ENCODE results near the gene REEP5. TPM values are rescaled to one million over a fixed set of nuclear protein-coding genes. Genes with fewer than 3 reads are reported as not detected.
A peak's percentile ranks its signal among the peaks of the same experiment; 100 is the strongest.

Gene REEP5
- total and polyA plus RNA-seq, 4 experiments from 2014 or later: 55.6 to 117 (median 87.0) TPM

- peak overlapping the region; percentile 89 to 98 (median 93) for H3K4me3 Mint-ChIP-seq
- intact Hi-C loops (cut with micrococcal nuclease): loop anchor here (2.0 to 5.0 kb wide), 3 partner anchors 34 to 591 kb away; partner anchors contain the start of gene YTHDC2
- H3K27ac Mint-ChIP-seq: peak overlapping the region; percentile 71 to 92 (median 86)
- POLR2A ChIA-PET (ENCODE audit: partially characterized antibody): interaction anchor here (0.6 to 6.2 kb wide), 24 partner anchors 9 to 760 kb away, joined by 3 to 53 read pairs (median 6); partner anchors contain the start of genes DCP2, SRP19 and YTHDC2
- Histone ChIP-seq H3K27me3 (ENCODE audit: insufficient read depth, low read length) (no peaks in the 10 kb centered on the region), H3K36me3 (ENCODE audit: insufficient read depth, low read length) (peaks cover 6% of the 10 kb centered on the region), H3K9me3 (ENCODE audit: control insufficient read depth in 1 of 2, low read length in 2 of 2) (no peaks in the 10 kb centered on the region), H3K4me3 (ENCODE audit: low read length in 2 of 2) (peak overlapping the region; percentile 53 to 78), H3K4me1 (ENCODE audit: insufficient read depth, low read length) (peaks cover 71% of the 10 kb centered on the region), H3K27ac (ENCODE audit: low read depth, low read length) (peak overlapping the region; percentile 84)
- H3K4me1 Mint-ChIP-seq: peaks cover 56 to 81% (median 64%) of the 10 kb centered on the region in 4 donors
- peak; percentile 43 to 67 (median 46) for DNase-seq
- peaks cover 22 to 41% of the 10 kb centered on the region in 2 donors for H3K36me3 Mint-ChIP-seq
- no peaks in the 10 kb centered on the region for H3K9me3 Mint-ChIP-seq
- CTCF ChIA-PET (ENCODE audit: partially characterized antibody): interaction anchor here (0.8 to 8.1 kb wide), 25 partner anchors 9 to 164 kb away, joined by 3 to 76 read pairs (median 4); partner anchors contain the start of genes DCP2 and SRP19
- H3K27me3 Mint-ChIP-seq: no peaks in the 10 kb centered on the region
Measured at GRCh38 chr5:112921026-112921832, 798 bp downstream of the REEP5 start.

- H3K27me3 Mint-ChIP-seq: no peaks in the 10 kb centered on the region
- H3K4me1 Mint-ChIP-seq: peaks cover 64 to 93% (median 74%) of the 10 kb centered on the region in 4 donors
- no peak for DNase-seq
- H3K4me3 ChIP-seq (ENCODE audit: low read length in 2 of 2): no peak overlapping the region
- H3K4me3 Mint-ChIP-seq: peak overlapping the region in 7 of 8 donors; percentile 56 to 98 (median 93)
- no peaks in the 10 kb centered on the region for H3K9me3 Mint-ChIP-seq
- POLR2A ChIA-PET (ENCODE audit: partially characterized antibody): interaction anchor here (1.5 to 6.2 kb wide), 7 partner anchors 10 to 59 kb away, joined by 5 to 53 read pairs (median 8); partner anchors contain the start of genes DCP2 and SRP19
- H3K27me3 ChIP-seq (ENCODE audit: insufficient read depth, low read length): no peaks in the 10 kb centered on the region
- peaks cover 7% of the 10 kb centered on the region for H3K36me3 ChIP-seq (ENCODE audit: insufficient read depth, low read length)
- H3K27ac ChIP-seq (ENCODE audit: low read depth, low read length): no peak overlapping the region
- intact Hi-C loops (cut with micrococcal nuclease): loop anchor here (2.0 to 5.0 kb wide), 3 partner anchors 33 to 592 kb away; partner anchors contain the start of gene YTHDC2
- CTCF ChIA-PET (ENCODE audit: partially characterized antibody): interaction anchor here (0.7 to 8.1 kb wide), 17 partner anchors 8 to 368 kb away, joined by 3 to 76 read pairs (median 3); partner anchors contain the start of gene SRP19
- H3K27ac Mint-ChIP-seq: peak overlapping the region in 6 of 7 donors; percentile 5 to 83 (median 49)
- H3K4me1 ChIP-seq (ENCODE audit: insufficient read depth, low read length): peaks cover 84% of the 10 kb centered on the region
- no peaks in the 10 kb centered on the region for H3K9me3 ChIP-seq (ENCODE audit: control insufficient read depth in 1 of 2, low read length in 2 of 2)
- peaks cover 30 to 50% of the 10 kb centered on the region in 2 donors for H3K36me3 Mint-ChIP-seq
Measured at GRCh38 chr5:112919972-112920371, 2.1 kb downstream of the REEP5 start.

- Histone ChIP-seq H3K27me3 (ENCODE audit: insufficient read depth, low read length) (no peaks in the 10 kb centered on the region), H3K4me1 (ENCODE audit: insufficient read depth, low read length) (peaks cover 83% of the 10 kb centered on the region), H3K36me3 (ENCODE audit: insufficient read depth, low read length) (peaks cover 16% of the 10 kb centered on the region), H3K9me3 (ENCODE audit: control insufficient read depth in 1 of 2, low read length in 2 of 2) (no peaks in the 10 kb centered on the region), H3K4me3 (ENCODE audit: low read length in 2 of 2) (no peak overlapping the region), H3K27ac (ENCODE audit: low read depth, low read length) (no peak overlapping the region)
- peaks cover 30 to 57% of the 10 kb centered on the region in 2 donors for H3K36me3 Mint-ChIP-seq
- no peaks in the 10 kb centered on the region for H3K9me3 Mint-ChIP-seq
- H3K4me1 Mint-ChIP-seq: peaks cover 63 to 90% (median 74%) of the 10 kb centered on the region in 4 donors
- H3K27ac Mint-ChIP-seq: peak overlapping the region; percentile 6 to 88 (median 74)
- intact Hi-C loops (cut with micrococcal nuclease): no loop called here
- CTCF ChIA-PET (ENCODE audit: partially characterized antibody): interaction anchor here (0.6 to 8.1 kb wide), 6 partner anchors 9 to 70 kb away, joined by 3 to 76 read pairs (median 4); partner anchors contain the start of gene SRP19
- POLR2A ChIA-PET (ENCODE audit: partially characterized antibody): no interaction called here
- DNase-seq: no peak
- H3K4me3 Mint-ChIP-seq: peak overlapping the region in 7 of 8 donors; percentile 28 to 92 (median 52)
- H3K27me3 Mint-ChIP-seq: no peaks in the 10 kb centered on the region
Measured at GRCh38 chr5:112918679-112919078, 3.3 kb downstream of the REEP5 start.

GRCh38 chr5:112918136-112918535, 3.9 kb downstream of the REEP5 start:
- Histone ChIP-seq H3K27me3 (ENCODE audit: insufficient read depth, low read length) (no peaks in the 10 kb centered on the region), H3K36me3 (ENCODE audit: insufficient read depth, low read length) (peaks cover 16% of the 10 kb centered on the region), H3K4me3 (ENCODE audit: low read length in 2 of 2) (no peak overlapping the region), H3K27ac (ENCODE audit: low read depth, low read length) (no peak overlapping the region), H3K9me3 (ENCODE audit: control insufficient read depth in 1 of 2, low read length in 2 of 2) (no peaks in the 10 kb centered on the region), H3K4me1 (ENCODE audit: insufficient read depth, low read length) (peaks cover 78% of the 10 kb centered on the region)
- Mint-ChIP-seq H3K9me3 (no peaks in the 10 kb centered on the region), H3K36me3 (peaks cover 31 to 60% of the 10 kb centered on the region in 2 donors), H3K27ac (peak overlapping the region; percentile 4 to 83 (median 50)), H3K4me1 (peaks cover 60 to 86% (median 72%) of the 10 kb centered on the region in 4 donors), H3K27me3 (no peaks in the 10 kb centered on the region), H3K4me3 (peak overlapping the region in 7 of 8 donors; percentile 18 to 92 (median 52))
- POLR2A ChIA-PET (ENCODE audit: partially characterized antibody): no interaction called here
- CTCF ChIA-PET (ENCODE audit: partially characterized antibody): interaction anchor here (0.6 to 1.7 kb wide), 4 partner anchors 9 to 70 kb away, joined by 3 to 6 read pairs (median 4); partner anchors contain the start of gene SRP19
- intact Hi-C loops (cut with micrococcal nuclease): no loop called here
- no peak for DNase-seq

- Mint-ChIP-seq H3K27me3 (no peaks in the 10 kb centered on the region), H3K9me3 (no peaks in the 10 kb centered on the region), H3K4me3 (peak overlapping the region in 7 of 8 donors; percentile 23 to 92 (median 41)), H3K27ac (peak overlapping the region in 5 of 7 donors; percentile 1 to 83 (median 27)), H3K4me1 (peaks cover 57 to 86% (median 71%) of the 10 kb centered on the region in 4 donors), H3K36me3 (peaks cover 37 to 66% of the 10 kb centered on the region in 2 donors)
- ChIA-PET CTCF (ENCODE audit: partially characterized antibody) (interaction anchor here (1.0 to 2.7 kb wide), 4 partner anchors 15 to 69 kb away, joined by 3 to 8 read pairs (median 6); partner anchors contain the start of gene SRP19), POLR2A (ENCODE audit: partially characterized antibody) (no interaction called here)
- H3K36me3 ChIP-seq (ENCODE audit: insufficient read depth, low read length): peaks cover 16% of the 10 kb centered on the region
- intact Hi-C loops (cut with micrococcal nuclease): no loop called here
- no peak overlapping the region for H3K4me3 ChIP-seq (ENCODE audit: low read length in 2 of 2)
- H3K4me1 ChIP-seq (ENCODE audit: insufficient read depth, low read length): peaks cover 78% of the 10 kb centered on the region
- H3K27ac ChIP-seq (ENCODE audit: low read depth, low read length): no peak overlapping the region
- no peaks in the 10 kb centered on the region for H3K27me3 ChIP-seq (ENCODE audit: insufficient read depth, low read length)
- DNase-seq: peak in 1 of 5 donors; percentile 38
- no peaks in the 10 kb centered on the region for H3K9me3 ChIP-seq (ENCODE audit: control insufficient read depth in 1 of 2, low read length in 2 of 2)
Measured at GRCh38 chr5:112917453-112917995, 4.5 kb downstream of the REEP5 start.

GRCh38 chr5:112915831-112916230, 6.2 kb downstream of the REEP5 start:
- Mint-ChIP-seq H3K36me3 (peaks cover 43 to 73% of the 10 kb centered on the region in 2 donors), H3K9me3 (no peaks in the 10 kb centered on the region), H3K4me1 (peaks cover 55 to 88% (median 74%) of the 10 kb centered on the region in 4 donors), H3K4me3 (peak overlapping the region in 5 of 8 donors; percentile 54 to 83 (median 73)), H3K27ac (peak overlapping the region in 5 of 7 donors; percentile 8 to 83 (median 34)), H3K27me3 (no peaks in the 10 kb centered on the region)
- intact Hi-C loops (cut with micrococcal nuclease): no loop called here
- ChIA-PET POLR2A (ENCODE audit: partially characterized antibody) (interaction anchor here (0.7 to 2.1 kb wide), 8 partner anchors 9 to 61 kb away, joined by 3 to 7 read pairs (median 6); partner anchors contain the start of genes DCP2 and SRP19), CTCF (ENCODE audit: partially characterized antibody) (interaction anchor here (0.9 to 2.7 kb wide), 5 partner anchors 25 to 80 kb away, joined by 5 to 8 read pairs (median 7); partner anchors contain the start of gene SRP19)
- Histone ChIP-seq H3K9me3 (ENCODE audit: control insufficient read depth in 1 of 2, low read length in 2 of 2) (no peaks in the 10 kb centered on the region), H3K4me1 (ENCODE audit: insufficient read depth, low read length) (peaks cover 79% of the 10 kb centered on the region), H3K4me3 (ENCODE audit: low read length in 2 of 2) (no peak overlapping the region), H3K27ac (ENCODE audit: low read depth, low read length) (peak overlapping the region; percentile 12), H3K27me3 (ENCODE audit: insufficient read depth, low read length) (no peaks in the 10 kb centered on the region), H3K36me3 (ENCODE audit: insufficient read depth, low read length) (peaks cover 21% of the 10 kb centered on the region)
- DNase-seq: no peak
